Effector memory CD4-positive, alpha-beta T cell (primary cell): Measurements from ENCODE around the gene C1orf116.

ENCODE experiments used
- DNase-seq, 3 donors: peaks; one replicate each; pipeline ENCODE4 v3.0.0-alpha.2; 2020
- H3K27ac ChIP-seq: 2 replicates; pipeline ENCODE4 v1.7.0; 2013; ENCODE audit warnings: mild to moderate bottlenecking, low read length, moderate library complexity; ENCODE audit not compliant: insufficient read depth, poor library complexity, severe bottlenecking
- H3K27me3 ChIP-seq: replicated peaks from 2 replicates; pipeline ENCODE4 v1.7.0; 2013; ENCODE audit warnings: mild to moderate bottlenecking, low read length; ENCODE audit not compliant: insufficient read depth, control insufficient read depth, poor library complexity, severe bottlenecking
- H3K36me3 ChIP-seq: 2 replicates; pipeline ENCODE4 v1.7.0; 2013; ENCODE audit warnings: mild to moderate bottlenecking, low read length, moderate library complexity; ENCODE audit not compliant: control insufficient read depth, insufficient read depth
- H3K4me1 ChIP-seq: 2 replicates; pipeline ENCODE4 v1.7.0; 2013; ENCODE audit warnings: low read length, mild to moderate bottlenecking; ENCODE audit not compliant: control insufficient read depth, insufficient read depth, poor library complexity, severe bottlenecking
- H3K4me3 ChIP-seq: 2 replicates; pipeline ENCODE4 v1.7.0; 2013; ENCODE audit warnings: low read length, low read depth, mild to moderate bottlenecking; ENCODE audit not compliant: insufficient read depth, poor library complexity, severe bottlenecking
- H3K9me3 ChIP-seq: 2 replicates; pipeline ENCODE4 v1.7.0; 2013; ENCODE audit warnings: mild to moderate bottlenecking, low read length, moderate library complexity; ENCODE audit not compliant: control insufficient read depth

Gene C1orf116

DNA sequence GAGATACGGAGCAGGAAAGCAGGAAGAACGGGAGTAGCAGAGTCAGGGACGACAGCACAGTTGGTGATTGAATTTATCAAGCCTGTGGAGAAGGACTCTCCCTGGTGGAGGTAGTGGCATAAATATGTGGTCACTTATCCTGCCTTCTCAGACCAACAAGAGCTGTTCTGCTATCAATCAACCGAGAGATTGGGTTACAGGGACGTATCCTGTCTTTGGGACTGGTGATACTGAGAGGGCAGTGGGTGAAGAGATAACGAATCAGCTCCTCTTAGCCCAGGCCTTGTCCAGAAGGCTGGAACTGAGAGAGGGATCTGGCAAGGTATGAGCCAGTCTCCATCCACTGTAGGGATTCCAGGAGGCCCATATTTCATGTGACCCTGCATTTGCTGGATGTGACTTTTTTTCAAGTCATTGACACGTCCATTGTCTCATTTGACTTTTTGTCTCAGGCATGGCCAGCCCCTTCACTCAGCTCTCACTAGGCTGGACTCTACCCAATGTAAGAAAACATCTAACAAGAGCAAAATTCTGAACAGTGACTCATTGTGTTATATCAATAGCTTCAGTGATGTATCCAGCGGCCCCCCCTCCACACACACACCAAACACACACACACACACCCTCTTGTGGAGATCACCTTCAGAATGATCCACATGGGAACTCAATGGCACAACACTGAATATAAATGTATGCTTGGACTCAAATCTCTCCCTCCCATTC, 11.3 kb downstream of the C1orf116 start:
- H3K27ac ChIP-seq = no peak overlapping the region
- no peak for DNase-seq
- H3K36me3 ChIP-seq = no peaks in the 10 kb centered on the region
- no peaks in the 10 kb centered on the region for H3K4me1 ChIP-seq
- H3K27me3 ChIP-seq = no peaks in the 10 kb centered on the region
- H3K4me3 ChIP-seq = no peak overlapping the region
- H3K9me3 ChIP-seq = no peaks in the 10 kb centered on the region

DNA sequence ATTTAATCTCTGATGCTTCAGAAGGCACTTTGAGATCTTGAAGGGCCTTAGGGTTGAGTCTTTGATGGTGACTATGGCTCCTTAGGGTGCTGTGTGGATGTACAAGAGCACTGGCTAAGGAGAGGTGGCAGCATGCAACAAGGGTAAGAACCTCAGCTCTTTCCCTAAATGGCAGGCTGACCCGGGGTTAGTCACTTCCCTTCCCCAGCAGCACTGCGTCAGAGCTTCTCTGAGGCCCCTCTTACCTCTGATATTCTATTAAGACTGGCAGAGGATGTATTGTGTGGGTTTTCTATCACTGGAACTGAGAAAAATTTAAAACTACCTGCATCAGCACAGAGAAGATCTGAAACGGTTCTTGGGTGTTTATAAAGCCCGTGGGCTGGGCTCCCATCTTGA, 11.8 kb downstream of the C1orf116 start:
- Histone ChIP-seq H3K27ac (no peak overlapping the region), H3K4me3 (no peak overlapping the region), H3K36me3 (no peaks in the 10 kb centered on the region), H3K4me1 (no peaks in the 10 kb centered on the region), H3K27me3 (no peaks in the 10 kb centered on the region), H3K9me3 (no peaks in the 10 kb centered on the region)
- no peak for DNase-seq

DNA sequence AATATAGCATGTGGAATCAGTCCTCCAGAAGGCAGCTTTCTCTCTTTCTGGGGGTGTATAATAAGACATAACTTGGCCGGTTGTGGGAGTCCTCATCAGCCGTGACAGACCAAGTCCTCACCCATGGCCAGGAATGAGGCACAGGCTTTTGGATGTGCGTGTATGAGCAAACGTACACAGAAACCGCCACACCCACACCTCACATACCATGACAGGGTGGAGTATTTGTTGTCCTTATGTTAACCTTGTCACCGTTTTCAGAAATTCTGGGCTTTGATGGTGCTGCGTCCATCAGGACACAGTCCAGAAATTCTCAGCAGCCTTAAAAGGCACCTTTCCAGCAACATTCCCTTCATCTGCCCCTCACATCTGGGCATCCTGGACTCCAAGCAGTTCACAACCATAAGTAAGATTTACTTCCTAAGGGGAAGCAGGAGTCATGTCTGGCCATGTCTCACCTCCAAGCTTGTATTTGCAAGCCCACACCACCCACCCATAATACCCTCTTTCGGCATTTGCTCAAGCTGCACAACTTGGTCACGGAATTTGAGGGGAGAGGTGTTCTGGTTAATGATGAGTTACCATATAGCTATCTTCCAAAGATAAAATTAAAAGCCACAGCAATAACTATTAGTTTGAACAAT, 12.4 kb downstream of the C1orf116 start:
- no peaks in the 10 kb centered on the region for H3K27me3 ChIP-seq
- no peaks in the 10 kb centered on the region for H3K36me3 ChIP-seq
- no peaks in the 10 kb centered on the region for H3K4me1 ChIP-seq
- DNase-seq = no peak
- no peak overlapping the region for H3K27ac ChIP-seq
- no peak overlapping the region for H3K4me3 ChIP-seq
- no peaks in the 10 kb centered on the region for H3K9me3 ChIP-seq

DNA sequence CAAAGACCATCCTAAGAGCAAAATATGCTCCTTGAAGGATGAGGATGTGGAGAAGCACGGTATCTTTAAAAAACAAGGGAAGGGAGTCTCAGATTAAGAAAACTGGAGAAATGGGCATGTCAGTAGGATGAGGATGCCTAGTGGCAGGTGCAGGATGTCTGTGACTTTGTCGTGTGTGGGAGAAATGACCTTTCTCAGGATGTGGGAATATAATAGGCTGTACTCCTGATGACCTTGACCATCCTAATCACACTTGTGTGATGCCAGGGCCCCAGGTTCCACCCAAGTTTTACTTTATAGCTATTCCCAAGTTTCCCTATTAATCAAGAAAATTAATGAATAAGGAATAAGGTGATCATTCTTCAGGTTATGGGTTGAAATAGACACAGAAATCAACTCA, 12.9 kb downstream of the C1orf116 start:
- no peaks in the 10 kb centered on the region for H3K4me1 ChIP-seq
- no peak overlapping the region for H3K4me3 ChIP-seq
- no peaks in the 10 kb centered on the region for H3K27me3 ChIP-seq
- H3K36me3 ChIP-seq = no peaks in the 10 kb centered on the region
- no peak for DNase-seq
- no peak overlapping the region for H3K27ac ChIP-seq
- H3K9me3 ChIP-seq = no peaks in the 10 kb centered on the region

DNA sequence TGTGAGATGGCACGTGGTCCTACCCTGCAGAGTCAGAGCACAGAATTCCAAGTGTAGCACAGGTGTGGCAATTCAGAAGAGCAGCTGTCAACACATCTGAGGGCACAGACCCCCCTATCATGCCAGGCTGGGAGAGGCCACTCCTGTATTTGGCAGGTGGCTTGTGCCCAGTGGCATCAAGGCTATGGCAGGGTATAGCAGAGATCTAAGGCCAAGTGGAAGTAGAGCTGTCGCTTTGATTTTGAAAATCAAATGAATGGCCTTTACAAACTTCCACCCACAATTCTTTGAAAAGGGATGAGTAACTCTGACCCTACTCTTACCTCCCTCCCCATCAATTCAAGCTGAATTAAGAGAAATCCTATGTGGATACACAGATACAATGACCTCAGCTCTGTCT, 13.4 kb downstream of the C1orf116 start:
- no peak for DNase-seq
- H3K27ac ChIP-seq = no peak overlapping the region
- H3K4me3 ChIP-seq = no peak overlapping the region
- no peaks in the 10 kb centered on the region for H3K36me3 ChIP-seq
- no peaks in the 10 kb centered on the region for H3K9me3 ChIP-seq
- H3K4me1 ChIP-seq = no peaks in the 10 kb centered on the region
- no peaks in the 10 kb centered on the region for H3K27me3 ChIP-seq

DNA sequence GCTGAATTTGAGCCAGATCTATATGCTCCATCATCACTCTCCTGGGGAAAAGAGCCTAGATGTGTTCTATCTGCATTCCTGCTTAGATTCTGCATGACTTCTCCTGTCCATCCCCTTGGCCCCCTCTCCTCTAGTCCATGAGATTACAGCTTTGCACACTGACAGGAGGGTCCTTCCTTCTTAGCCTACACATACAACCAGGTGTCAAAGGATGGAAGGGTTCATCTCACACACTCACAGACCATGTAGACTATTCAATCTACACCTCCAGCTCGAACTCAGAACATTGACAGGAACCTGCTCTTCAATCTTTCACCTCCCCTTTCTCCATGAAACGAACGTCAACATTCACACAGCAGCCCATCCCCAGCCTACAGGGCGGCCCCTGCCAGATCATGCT, 13.8 kb downstream of the C1orf116 start:
- Histone ChIP-seq H3K27me3 (no peaks in the 10 kb centered on the region), H3K9me3 (no peaks in the 10 kb centered on the region), H3K36me3 (no peaks in the 10 kb centered on the region), H3K27ac (no peak overlapping the region), H3K4me1 (no peaks in the 10 kb centered on the region), H3K4me3 (no peak overlapping the region)
- no peak for DNase-seq

DNA sequence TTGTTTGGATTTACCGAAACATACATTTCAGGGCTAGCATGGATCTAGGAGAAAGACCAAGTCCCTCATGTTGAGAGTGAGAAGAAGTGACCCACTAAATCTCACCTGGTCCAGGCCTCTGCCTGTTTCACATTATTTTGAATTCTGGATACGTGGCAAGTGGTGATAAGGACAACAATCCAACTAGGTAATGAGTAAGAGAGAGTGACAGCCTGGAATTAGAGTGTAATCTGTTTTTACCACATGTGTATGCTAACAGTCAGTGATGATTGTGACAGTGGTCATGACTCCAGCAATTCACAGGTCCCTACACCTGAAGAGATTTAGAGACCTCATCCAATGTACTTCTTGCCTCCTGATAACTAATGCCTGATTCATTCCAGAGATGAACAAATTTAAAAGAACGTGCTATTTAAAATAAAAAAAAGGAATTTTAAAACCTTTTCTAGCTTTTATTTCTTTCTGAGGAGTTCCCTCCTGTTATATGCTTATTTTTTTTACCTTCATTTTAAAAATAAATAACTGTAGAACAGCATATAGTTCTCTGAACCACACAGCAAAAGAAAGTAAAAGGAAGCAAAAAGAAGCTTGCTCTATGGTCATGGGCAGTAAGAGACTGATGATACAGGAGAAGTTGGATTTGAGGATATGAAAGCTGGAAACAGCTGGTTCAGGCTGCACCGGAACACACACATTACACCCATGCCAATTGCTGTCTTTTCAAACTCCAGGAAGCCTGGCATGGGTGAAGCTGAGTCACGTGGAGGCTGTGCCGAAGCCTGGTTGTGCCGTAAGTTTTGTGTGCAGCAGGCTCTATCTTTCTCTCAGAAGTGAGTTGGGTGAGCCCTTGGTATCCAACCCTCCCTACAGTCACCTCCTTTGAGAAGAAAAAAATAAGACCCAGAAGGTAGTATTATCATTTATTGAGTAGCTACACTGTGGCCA, 14.7 kb downstream of the C1orf116 start:
- H3K27me3 ChIP-seq = no peaks in the 10 kb centered on the region
- H3K4me1 ChIP-seq = no peaks in the 10 kb centered on the region
- H3K4me3 ChIP-seq = no peak overlapping the region
- no peak overlapping the region for H3K27ac ChIP-seq
- H3K36me3 ChIP-seq = no peaks in the 10 kb centered on the region
- no peaks in the 10 kb centered on the region for H3K9me3 ChIP-seq
- DNase-seq = no peak

DNA sequence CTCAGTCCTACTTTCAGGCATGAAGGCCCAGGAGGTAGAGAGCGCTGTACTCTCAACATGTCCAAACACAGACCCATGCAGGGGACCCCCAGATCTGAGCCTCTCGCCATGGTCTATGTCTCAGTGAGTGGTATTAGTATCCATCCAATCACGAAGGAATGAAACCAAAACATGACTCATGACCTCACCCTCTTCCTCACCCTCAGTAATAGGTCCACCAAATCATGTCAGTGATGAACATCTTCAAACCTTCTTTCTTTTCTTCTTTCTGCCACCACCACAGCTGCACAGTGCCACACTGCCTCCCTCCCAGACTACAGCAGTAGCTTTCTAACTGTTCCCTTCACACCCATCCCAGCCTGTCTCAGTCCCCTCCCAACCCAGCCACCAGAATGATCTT, 16.8 kb downstream of the C1orf116 start:
- no peaks in the 10 kb centered on the region for H3K4me1 ChIP-seq
- H3K27ac ChIP-seq = no peak overlapping the region
- no peaks in the 10 kb centered on the region for H3K36me3 ChIP-seq
- H3K27me3 ChIP-seq = no peaks in the 10 kb centered on the region
- H3K4me3 ChIP-seq = no peak overlapping the region
- H3K9me3 ChIP-seq = no peaks in the 10 kb centered on the region
- DNase-seq = no peak

DNA sequence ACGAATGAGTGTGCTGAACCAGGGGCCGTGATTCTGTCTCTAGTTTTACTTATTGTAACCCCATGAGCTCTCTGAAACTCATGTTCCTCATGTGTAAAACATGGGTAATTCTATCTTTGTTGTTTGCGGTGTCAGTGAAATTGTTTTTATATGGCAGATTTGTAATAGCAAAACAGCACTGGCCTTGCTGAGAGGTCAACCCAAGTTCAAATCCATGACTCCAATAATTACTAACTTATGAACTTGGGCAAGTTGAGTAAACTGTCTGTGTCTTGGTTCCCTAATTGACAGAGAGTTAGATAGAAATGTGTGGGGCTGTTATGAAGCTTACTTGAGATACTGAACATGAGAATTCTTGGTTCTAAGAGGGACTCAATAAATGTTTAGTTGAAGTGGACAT, 17.8 kb downstream of the C1orf116 start:
- Histone ChIP-seq H3K4me1 (no peaks in the 10 kb centered on the region), H3K27me3 (no peaks in the 10 kb centered on the region), H3K9me3 (no peaks in the 10 kb centered on the region), H3K4me3 (no peak overlapping the region), H3K36me3 (no peaks in the 10 kb centered on the region), H3K27ac (no peak overlapping the region)
- no peak for DNase-seq
